BLaER1 treated with 17β-estradiol and CSF1 and Interleukin-3, amounts not matched to agents 10 nM and 100 nM (cell line): Measurements from ENCODE around the gene ONECUT2.

ENCODE experiments used
- H3K27ac ChIP-seq, 11 experiments: shearing (Covaris generic); formaldehyde crosslinking; 2 replicates each; pipeline ENCODE4 v1.8.1; 2022
- H3K27me3 ChIP-seq, 11 experiments: shearing (Covaris generic); formaldehyde crosslinking; 2 replicates each; pipeline ENCODE4 v1.8.1; 2022
- H3K36me3 ChIP-seq, 11 experiments: shearing (Covaris generic); formaldehyde crosslinking; 2 replicates each; pipeline ENCODE4 v1.8.1; 2022
- H3K4me1 ChIP-seq, 10 experiments: shearing (Covaris generic); formaldehyde crosslinking; 2 replicates each; pipeline ENCODE4 v1.8.1; 2022
- H3K4me2 ChIP-seq, 11 experiments: shearing (Covaris generic); formaldehyde crosslinking; 2 replicates each; pipeline ENCODE4 v1.8.1; 2022
- H3K4me3 ChIP-seq, 10 experiments: shearing (Covaris generic); formaldehyde crosslinking; 2 replicates each; pipeline ENCODE4 v1.8.1; 2022
- H3K9ac ChIP-seq, 11 experiments: shearing (Covaris generic); formaldehyde crosslinking; 2 replicates each; pipeline ENCODE4 v1.8.1; 2022
- H3K9me3 ChIP-seq, 11 experiments: shearing (Covaris generic); formaldehyde crosslinking; replicated peaks in 1 of 11; 2 replicates each; pipeline ENCODE4 v1.8.1; 2022
- H4K20me1 ChIP-seq, 11 experiments: shearing (Covaris generic); formaldehyde crosslinking; 2 replicates each; pipeline ENCODE4 v1.8.1; 2022
- Cebpa-rat ChIP-seq, 11 experiments: shearing (Covaris generic); IDR thresholded peaks; 2 replicates each; pipeline ENCODE4 v1.8.1; 2022

The ONECUT2 gene

GRCh38 chr18:57416542-57416941 is 18.6 kb upstream of the ONECUT2 start:
- Histone ChIP-seq H3K4me2 (no peak overlapping the region), H3K9ac (no peak overlapping the region), H3K27me3 (no peaks in the 10 kb centered on the region), H3K27ac (no peak overlapping the region), H3K4me1 (no peaks in the 10 kb centered on the region), H3K4me3 (no peak overlapping the region), H3K36me3 (no peaks in the 10 kb centered on the region), H4K20me1 (no peaks in the 10 kb centered on the region), H3K9me3 (peaks cover 3 to 10% (median 7%) of the 10 kb centered on the region in 11 experiments; a peak in 9 of 22 replicates)
- no peak for TF ChIP-seq Cebpa-rat (IDR thresholded peaks at IDR 0.05)

GRCh38 chr18:57422313-57422872 is 12.8 kb upstream of the ONECUT2 start:
- peaks cover 0 to 8% (median 0%) of the 10 kb centered on the region in 10 experiments; a peak in 5 of 20 replicates for H3K4me1 ChIP-seq
- no peak overlapping the region for H3K9ac ChIP-seq
- no peak overlapping the region for H3K27ac ChIP-seq
- H4K20me1 ChIP-seq: no peaks in the 10 kb centered on the region
- H3K4me3 ChIP-seq: no peak overlapping the region
- no peak overlapping the region for H3K4me2 ChIP-seq
- no peak for TF ChIP-seq Cebpa-rat (IDR thresholded peaks at IDR 0.05)
- peaks cover 5 to 16% (median 11%) of the 10 kb centered on the region in 11 experiments for H3K9me3 ChIP-seq
- H3K27me3 ChIP-seq: peaks cover 0 to 10% (median 3%) of the 10 kb centered on the region in 11 experiments; a peak in 13 of 22 replicates
- H3K36me3 ChIP-seq: no peaks in the 10 kb centered on the region

- no peak overlapping the region for H3K27ac ChIP-seq
- no peaks in the 10 kb centered on the region for H4K20me1 ChIP-seq
- peaks cover 0 to 8% (median 0%) of the 10 kb centered on the region in 10 experiments; a peak in 5 of 20 replicates for H3K4me1 ChIP-seq
- TF ChIP-seq Cebpa-rat (IDR thresholded peaks at IDR 0.05): no peak
- no peak overlapping the region for H3K9ac ChIP-seq
- H3K4me2 ChIP-seq: no peak overlapping the region
- H3K27me3 ChIP-seq: peaks cover 8 to 24% (median 17%) of the 10 kb centered on the region in 11 experiments
- peaks cover 19 to 30% (median 25%) of the 10 kb centered on the region in 11 experiments for H3K9me3 ChIP-seq
- H3K4me3 ChIP-seq: no peak overlapping the region
- no peaks in the 10 kb centered on the region for H3K36me3 ChIP-seq
Measured at GRCh38 chr18:57423821-57424220, 11.4 kb upstream of the ONECUT2 start.

- Histone ChIP-seq H3K9me3 (peaks cover 32 to 43% (median 38%) of the 10 kb centered on the region in 11 experiments), H3K4me3 (no peak overlapping the region), H3K27ac (no peak overlapping the region), H3K27me3 (peaks cover 21 to 37% (median 30%) of the 10 kb centered on the region in 11 experiments), H3K4me2 (no peak overlapping the region), H4K20me1 (peaks cover 0 to 3% (median 0%) of the 10 kb centered on the region in 11 experiments; a peak in 2 of 22 replicates), H3K4me1 (peaks cover 0 to 8% (median 0%) of the 10 kb centered on the region in 10 experiments; a peak in 5 of 20 replicates), H3K9ac (no peak overlapping the region), H3K36me3 (no peaks in the 10 kb centered on the region)
- TF ChIP-seq Cebpa-rat (IDR thresholded peaks at IDR 0.05): no peak
Measured at GRCh38 chr18:57425096-57425495, 10.1 kb upstream of the ONECUT2 start.

- TF ChIP-seq Cebpa-rat (IDR thresholded peaks at IDR 0.05): no peak
Measured at GRCh38 chr18:57426187-57426586, 9.0 kb upstream of the ONECUT2 start.

GRCh38 chr18:57427429-57428201 is 7.6 kb upstream of the ONECUT2 start:
- Histone ChIP-seq H3K27ac (no peak overlapping the region), H3K27me3 (peaks cover 46 to 62% (median 55%) of the 10 kb centered on the region in 11 experiments), H3K9ac (no peak overlapping the region), H3K36me3 (no peaks in the 10 kb centered on the region), H4K20me1 (peaks cover 0 to 13% (median 0%) of the 10 kb centered on the region in 11 experiments; a peak in 6 of 22 replicates), H3K9me3 (peaks cover 36 to 48% (median 41%) of the 10 kb centered on the region in 11 experiments), H3K4me3 (peak overlapping the region in 1 of 10 experiments; percentile 7; a peak in 1 of 20 replicates), H3K4me2 (no peak overlapping the region), H3K4me1 (peaks cover 0 to 8% (median 0%) of the 10 kb centered on the region in 10 experiments; a peak in 5 of 20 replicates)
- TF ChIP-seq Cebpa-rat (IDR thresholded peaks at IDR 0.05): no peak

More at GRCh38 chr18:57426187-57426586, 9.0 kb upstream of the ONECUT2 start:
- Histone ChIP-seq H3K4me2 (peak overlapping the region in 6 of 11 experiments; percentile 5 to 42 (median 32); a peak in 8 of 22 replicates), H3K9ac (no peak overlapping the region), H3K4me3 (no peak overlapping the region), H4K20me1 (peaks cover 0 to 13% (median 0%) of the 10 kb centered on the region in 11 experiments; a peak in 6 of 22 replicates), H3K4me1 (peaks cover 0 to 8% (median 0%) of the 10 kb centered on the region in 10 experiments; a peak in 5 of 20 replicates), H3K27ac (no peak overlapping the region), H3K36me3 (no peaks in the 10 kb centered on the region), H3K27me3 (peaks cover 32 to 48% (median 41%) of the 10 kb centered on the region in 11 experiments), H3K9me3 (peaks cover 36 to 46% (median 41%) of the 10 kb centered on the region in 11 experiments)

- Histone ChIP-seq H3K27ac (no peak overlapping the region), H3K9ac (no peak overlapping the region), H3K4me2 (no peak overlapping the region), H3K36me3 (no peaks in the 10 kb centered on the region), H3K9me3 (peaks cover 36 to 48% (median 41%) of the 10 kb centered on the region in 11 experiments), H3K4me1 (peaks cover 0 to 8% (median 0%) of the 10 kb centered on the region in 10 experiments; a peak in 5 of 20 replicates), H3K4me3 (peak overlapping the region in 4 of 10 experiments; percentile 7 to 22 (median 15); a peak in 3 of 20 replicates), H4K20me1 (peaks cover 0 to 21% (median 8%) of the 10 kb centered on the region in 11 experiments; a peak in 10 of 22 replicates), H3K27me3 (peaks cover 55 to 71% (median 64%) of the 10 kb centered on the region in 11 experiments)
- no peak for TF ChIP-seq Cebpa-rat (IDR thresholded peaks at IDR 0.05)
Measured at GRCh38 chr18:57428221-57429150, 6.7 kb upstream of the ONECUT2 start.
